Mesenchymal stem cell (in vitro differentiated cells and primary cell): ENCODE data around the gene PDS5B.

Experiments used
- DNase-seq: peaks from one replicate; pipeline ENCODE4 v3.0.0-alpha.2; 2013
- H2AFZ ChIP-seq: one replicate; pipeline ENCODE4 v1.6.1; 2013; ENCODE audit warnings: low read depth, mild to moderate bottlenecking, control low read depth, inconsistent platforms, low read length, moderate library complexity
- H2AK5ac ChIP-seq: 2 replicates; pipeline ENCODE4 v1.6.1; 2013; ENCODE audit warnings: low read length, moderate library complexity, mild to moderate bottlenecking, inconsistent platforms; ENCODE audit not compliant: severe bottlenecking
- H2BK120ac ChIP-seq: one replicate; pipeline ENCODE4 v1.6.1; 2013; ENCODE audit warnings: low read depth, mild to moderate bottlenecking, inconsistent platforms, low read length, moderate library complexity
- H2BK12ac ChIP-seq, 2 experiments: one replicate each; pipeline ENCODE4 v1.6.1; 2013; ENCODE audit warnings: inconsistent platforms in 2 of 2, low read length in 2 of 2, mild to moderate bottlenecking in 2 of 2, moderate library complexity in 2 of 2, control low read depth in 1 of 2
- H2BK15ac ChIP-seq: one replicate; pipeline ENCODE4 v1.6.1; 2013; ENCODE audit warnings: mild to moderate bottlenecking, low read depth, inconsistent platforms; ENCODE audit not compliant: poor library complexity, severe bottlenecking
- H2BK5ac ChIP-seq: 2 replicates; pipeline ENCODE4 v1.6.1; 2013; ENCODE audit warnings: low read depth, mild to moderate bottlenecking, low read length, control low read depth, inconsistent platforms; ENCODE audit not compliant: poor library complexity, severe bottlenecking
- H3K14ac ChIP-seq, 2 experiments: one replicate each; pipeline ENCODE4 v1.6.1; 2013; ENCODE audit warnings: inconsistent platforms in 2 of 2, low read length in 2 of 2, control low read depth in 1 of 2, mild to moderate bottlenecking in 1 of 2, moderate library complexity in 1 of 2
- H3K18ac ChIP-seq, 2 experiments: one replicate each; pipeline ENCODE4 v1.6.1; 2013; ENCODE audit warnings: inconsistent platforms in 2 of 2, low read length in 2 of 2, control low read depth in 1 of 2, low read depth in 1 of 2, mild to moderate bottlenecking in 1 of 2
- H3K23ac ChIP-seq, 2 experiments: one replicate each; pipeline ENCODE4 v1.6.1; 2013; ENCODE audit warnings: inconsistent platforms in 2 of 2, low read length in 2 of 2, mild to moderate bottlenecking in 2 of 2, moderate library complexity in 2 of 2, control low read depth in 1 of 2
- H3K27ac ChIP-seq: 2 replicates; pipeline ENCODE4 v1.5.1; 2013; ENCODE audit warnings: mild to moderate bottlenecking, moderate library complexity, low read length, control low read depth, inconsistent platforms; ENCODE audit not compliant: poor library complexity, severe bottlenecking
- H3K27me3 ChIP-seq, 2 experiments: 2 replicates each; pipeline versions ENCODE4 v1.6.1 to v1.7.0; 2013; ENCODE audit warnings: low read length in 2 of 2, mild to moderate bottlenecking in 2 of 2, moderate library complexity in 2 of 2, control low read depth in 1 of 2, inconsistent platforms in 1 of 2; ENCODE audit not compliant: control insufficient read depth in 1 of 2, insufficient read depth in 1 of 2
- H3K36me3 ChIP-seq, 2 experiments: 2 replicates each; pipeline versions ENCODE4 v1.6.1 to v1.7.0; 2013; ENCODE audit warnings: low read length in 2 of 2, control low read depth in 1 of 2, inconsistent platforms in 1 of 2, low read depth in 1 of 2, mild to moderate bottlenecking in 1 of 2; ENCODE audit not compliant: insufficient read depth in 2 of 2, control insufficient read depth in 1 of 2
- H3K4ac ChIP-seq, 2 experiments: one replicate each; pipeline ENCODE4 v1.6.1; 2013; ENCODE audit warnings: inconsistent platforms in 2 of 2, low read length in 2 of 2, mild to moderate bottlenecking in 2 of 2, moderate library complexity in 2 of 2, control low read depth in 1 of 2, low read depth in 1 of 2
- H3K4me1 ChIP-seq: 2 replicates; pipeline ENCODE4 v1.6.1; 2013; ENCODE audit warnings: low read depth, low read length, control low read depth; ENCODE audit not compliant: control insufficient read depth, insufficient read depth
- H3K4me2 ChIP-seq: 2 replicates; pipeline ENCODE4 v1.6.1; 2013; ENCODE audit warnings: low read length, mild to moderate bottlenecking, inconsistent platforms; ENCODE audit not compliant: poor library complexity, severe bottlenecking
- H3K4me3 ChIP-seq, 2 experiments: 2 replicates each; pipeline versions ENCODE4 v1.5.1 to v1.7.0; 2013; ENCODE audit warnings: low read length in 2 of 2, mild to moderate bottlenecking in 2 of 2, control low read depth in 1 of 2, low read depth in 1 of 2; ENCODE audit not compliant: insufficient read depth in 1 of 2
- H3K79me1 ChIP-seq: replicated peaks from 2 replicates; pipeline ENCODE4 v1.6.1; 2013; ENCODE audit warnings: mild to moderate bottlenecking, control low read depth, low read length, inconsistent platforms; ENCODE audit not compliant: poor library complexity, severe bottlenecking
- H3K9ac ChIP-seq: 2 replicates; pipeline ENCODE4 v1.7.0; 2013; ENCODE audit warnings: mild to moderate bottlenecking, low read length, moderate library complexity
- H3K9me3 ChIP-seq: 2 replicates; pipeline ENCODE4 v1.7.0; 2013; ENCODE audit warnings: mild to moderate bottlenecking, low read length; ENCODE audit not compliant: control insufficient read depth
- H4K8ac ChIP-seq: one replicate; pipeline ENCODE4 v1.6.1; 2013; ENCODE audit warnings: inconsistent platforms, mild to moderate bottlenecking, low read length, moderate library complexity
- H4K91ac ChIP-seq: one replicate; pipeline ENCODE4 v1.6.1; 2013; ENCODE audit warnings: mild to moderate bottlenecking, low read length, inconsistent platforms
- WGBS: methylation state at CpG from one replicate; pipeline ENCODE4 v1.1.7; 2013; ENCODE audit warnings: mixed read lengths; 5-methylcytosine and 5-hydroxymethylcytosine counted together

The PDS5B gene

DNA sequence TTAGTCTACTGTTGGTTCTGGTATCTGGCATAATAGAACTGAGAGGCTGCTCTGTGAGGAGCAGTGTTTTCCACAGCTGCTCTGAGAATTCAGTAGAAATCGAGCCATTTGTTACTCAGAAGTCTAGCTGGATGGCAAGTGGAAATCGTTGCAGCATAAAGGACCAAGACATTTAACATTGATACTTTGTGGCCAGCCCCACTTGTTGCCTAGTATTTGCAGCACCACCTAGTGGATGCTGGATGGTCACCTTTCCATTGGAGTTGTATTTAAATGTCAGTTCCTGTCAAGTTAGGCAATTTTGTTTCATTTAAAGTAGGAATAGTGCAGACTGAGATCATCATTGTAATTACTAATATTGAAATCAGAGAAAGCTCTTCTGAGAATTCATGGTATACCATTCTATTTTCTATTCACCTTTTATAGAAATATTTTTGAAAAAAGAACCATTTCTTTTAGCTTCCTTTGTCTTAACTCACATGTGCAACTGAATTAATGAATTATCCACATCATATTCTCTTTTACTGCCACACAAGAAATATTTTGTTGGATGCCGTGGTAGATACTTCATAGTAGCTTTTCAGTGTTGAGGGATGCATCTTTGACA lies 64.6 kb downstream of the PDS5B start:
- DNase-seq: peak; percentile 74
- Histone ChIP-seq H3K27me3 (no peaks in the 10 kb centered on the region), H2BK12ac (no peak overlapping the region), H3K23ac (no peak overlapping the region), H3K9ac (no peak overlapping the region), H4K8ac (no peak overlapping the region), H3K4ac (no peak overlapping the region), H3K4me3 (no peak overlapping the region), H2AK5ac (no peak overlapping the region), H3K27ac (peak overlapping the region; percentile 51), H3K9me3 (peaks cover under 1% of the 10 kb centered on the region), H3K4me1 (peaks cover 5% of the 10 kb centered on the region), H3K14ac (no peak overlapping the region), H2BK120ac (no peak overlapping the region), H3K4me2 (no peak overlapping the region), H2BK15ac (no peak overlapping the region), H4K91ac (no peak overlapping the region), H3K18ac (no peak overlapping the region), H3K79me1 (peaks cover 6% of the 10 kb centered on the region), H2AFZ (no peak overlapping the region), H2BK5ac (no peak overlapping the region), H3K36me3 (peaks cover 3 to 11% of the 10 kb centered on the region in 2 experiments)
- 27% methylated on average over 2 of the region's 3 CpGs for WGBS

- Histone ChIP-seq H3K18ac (no peak overlapping the region), H2BK5ac (no peak overlapping the region), H3K27me3 (no peaks in the 10 kb centered on the region), H3K4me1 (peaks cover 6% of the 10 kb centered on the region), H3K4me3 (no peak overlapping the region), H3K79me1 (peaks cover 8% of the 10 kb centered on the region), H3K14ac (no peak overlapping the region), H3K4ac (no peak overlapping the region), H2AK5ac (no peak overlapping the region), H2BK120ac (no peak overlapping the region), H3K4me2 (no peak overlapping the region), H2BK12ac (no peak overlapping the region), H3K27ac (no peak overlapping the region), H3K36me3 (peaks cover 9 to 22% of the 10 kb centered on the region in 2 experiments), H2AFZ (no peak overlapping the region), H3K9me3 (peaks cover 12% of the 10 kb centered on the region), H2BK15ac (no peak overlapping the region), H3K9ac (no peak overlapping the region), H4K91ac (no peak overlapping the region), H4K8ac (no peak overlapping the region), H3K23ac (no peak overlapping the region)
- 93% methylated on average over 3 of the region's 3 CpGs for WGBS
- DNase-seq: no peak
Observed at GRCh38 chr13:32657309-32657708, 71.1 kb downstream of the PDS5B start.

GRCh38 chr13:32659736-32660135 lies 73.5 kb downstream of the PDS5B start:
- Histone ChIP-seq H3K14ac (no peak overlapping the region), H3K36me3 (peaks cover 6 to 15% of the 10 kb centered on the region in 2 experiments), H3K18ac (no peak overlapping the region), H3K4me2 (no peak overlapping the region), H3K9ac (no peak overlapping the region), H2BK15ac (no peak overlapping the region), H4K91ac (no peak overlapping the region), H4K8ac (peak overlapping the region; percentile 10), H2BK12ac (no peak overlapping the region), H2BK120ac (no peak overlapping the region), H3K4ac (no peak overlapping the region), H3K23ac (no peak overlapping the region), H3K27me3 (no peaks in the 10 kb centered on the region), H3K4me3 (no peak overlapping the region), H2BK5ac (no peak overlapping the region), H2AFZ (no peak overlapping the region), H3K4me1 (peaks cover 6% of the 10 kb centered on the region), H3K79me1 (peaks cover 10% of the 10 kb centered on the region), H3K9me3 (peaks cover 12% of the 10 kb centered on the region), H3K27ac (peak overlapping the region; percentile 48), H2AK5ac (peak overlapping the region; percentile 4)
- peak; percentile 16 for DNase-seq
- WGBS: 82% methylated on average over 1 of the region's 1 CpG

DNA sequence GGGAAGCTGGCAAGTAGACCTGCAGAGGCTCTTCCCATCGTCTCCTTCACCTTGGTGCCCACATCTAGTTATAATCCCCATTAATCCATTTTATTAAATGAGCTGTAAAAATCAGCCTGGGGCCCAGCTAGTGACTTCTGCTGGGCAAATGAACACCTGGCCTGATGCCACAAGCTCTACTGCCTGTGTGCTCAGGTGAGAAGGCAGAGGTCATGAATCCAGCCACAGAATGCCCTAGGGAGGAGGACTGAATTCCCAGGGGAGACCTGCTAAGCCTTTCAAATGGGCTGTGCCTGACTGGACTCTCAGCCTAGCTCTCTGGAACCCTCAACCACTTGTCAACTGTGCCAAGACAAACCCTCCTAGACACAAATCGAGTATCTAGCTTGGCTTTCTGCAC lies 74.0 kb downstream of the PDS5B start:
- Histone ChIP-seq H2BK15ac (no peak overlapping the region), H3K4me3 (no peak overlapping the region), H3K4me1 (peaks cover 6% of the 10 kb centered on the region), H3K9me3 (peaks cover 12% of the 10 kb centered on the region), H2BK5ac (no peak overlapping the region), H2BK12ac (peak overlapping the region in 1 of 2 experiments; percentile 15), H3K9ac (no peak overlapping the region), H4K8ac (peak overlapping the region; percentile 10), H2AFZ (no peak overlapping the region), H3K27me3 (no peaks in the 10 kb centered on the region), H3K4ac (peak overlapping the region in 1 of 2 experiments; percentile 11), H4K91ac (peak overlapping the region; percentile 30), H2AK5ac (peak overlapping the region; percentile 4), H3K14ac (no peak overlapping the region), H3K4me2 (no peak overlapping the region), H3K79me1 (peaks cover 10% of the 10 kb centered on the region), H2BK120ac (no peak overlapping the region), H3K36me3 (peaks cover 6 to 15% of the 10 kb centered on the region in 2 experiments), H3K18ac (no peak overlapping the region), H3K23ac (no peak overlapping the region), H3K27ac (peak overlapping the region; percentile 48)
- no peak for DNase-seq
- WGBS: 100% methylated on average over 2 of the region's 2 CpGs
